HEK293T (cell line): ENCODE results near the gene ALDH6A1.

Source experiments
- ARNT ChIP-seq: fragments of 450-650 bp; IDR thresholded peaks from 2 replicates; pipeline ENCODE4 v1.6.1; 2017; ENCODE audit warnings: mild to moderate bottlenecking
- BHLHE40 ChIP-seq: fragments of 450-650 bp; IDR thresholded peaks from 2 replicates; pipeline ENCODE4 v1.6.1; 2016; ENCODE audit warnings: mild to moderate bottlenecking, moderate library complexity, borderline replicate concordance
- CTBP1 ChIP-seq: fragments of 450-650 bp; IDR thresholded peaks from 2 replicates; pipeline ENCODE4 v1.6.1; 2016; ENCODE audit warnings: borderline replicate concordance
- FOXA1 ChIP-seq: fragments of 450-650 bp; IDR thresholded peaks from 2 replicates; pipeline ENCODE4 v1.6.1; 2016; ENCODE audit warnings: mild to moderate bottlenecking
- FOXK2 ChIP-seq: fragments of 450-650 bp; IDR thresholded peaks from 2 replicates; pipeline ENCODE4 v1.6.1; 2016; ENCODE audit warnings: mild to moderate bottlenecking
- FOXM1 ChIP-seq: fragments of 450-650 bp; IDR thresholded peaks from 2 replicates; pipeline ENCODE4 v1.6.1; 2017; ENCODE audit warnings: mild to moderate bottlenecking, borderline replicate concordance
- HDGF ChIP-seq: fragments of 450-650 bp; IDR thresholded peaks from 2 replicates; pipeline ENCODE4 v1.6.1; 2017; ENCODE audit warnings: antibody characterized with exemption, borderline replicate concordance
- NFRKB ChIP-seq: fragments of 450-650 bp; IDR thresholded peaks from 2 replicates; pipeline ENCODE4 v1.6.1; 2016; ENCODE audit warnings: mild to moderate bottlenecking, moderate library complexity
- PKNOX1 ChIP-seq: fragments of 450-650 bp; IDR thresholded peaks from 2 replicates; pipeline ENCODE4 v1.6.1; 2016
- SP1 ChIP-seq: fragments of 450-650 bp; IDR thresholded peaks from 2 replicates; pipeline ENCODE4 v1.6.1; 2017
- SUZ12 ChIP-seq: fragments of 450-650 bp; IDR thresholded peaks from 2 replicates; pipeline ENCODE4 v1.6.1; 2016; ENCODE audit warnings: mild to moderate bottlenecking
- TARDBP ChIP-seq: fragments of 450-650 bp; IDR thresholded peaks from 2 replicates; pipeline ENCODE4 v1.6.1; 2016
- ZNF384 ChIP-seq: fragments of 450-650 bp; IDR thresholded peaks from 2 replicates; pipeline ENCODE4 v1.6.1; 2016

- TF ChIP-seq HDGF (no peak), TARDBP (no peak), NFRKB (no peak), FOXA1 (no peak), SP1 (no peak), FOXK2 (no peak), PKNOX1 (no peak), BHLHE40 (no peak), SUZ12 (no peak), CTBP1 (no peak), ZNF384 (no peak), ARNT (no peak), FOXM1 (no peak)
These were observed 61.9 kb downstream of the ALDH6A1 start for GRCh38 chr14:74022346-74022745.
